Ectodermal cell (in vitro differentiated cells): ENCODE data around the gene SPOCK2.

Experiments
- H3K27ac ChIP-seq: 2 replicates; pipeline ENCODE4 v1.7.0; 2013; ENCODE audit warnings: mild to moderate bottlenecking, low read depth, low read length; ENCODE audit not compliant: insufficient read depth, poor library complexity, severe bottlenecking
- H3K27me3 ChIP-seq: 2 replicates; pipeline ENCODE4 v1.7.0; 2013; ENCODE audit warnings: mild to moderate bottlenecking, low read length; ENCODE audit not compliant: insufficient read depth, control insufficient read depth, poor library complexity, severe bottlenecking
- H3K36me3 ChIP-seq: one replicate; pipeline ENCODE4 v1.7.0; 2013; ENCODE audit warnings: low read length; ENCODE audit not compliant: control insufficient read depth, insufficient read depth
- H3K4me1 ChIP-seq: one replicate; pipeline ENCODE4 v1.7.0; 2013; ENCODE audit warnings: low read length; ENCODE audit not compliant: control insufficient read depth, insufficient read depth
- H3K4me3 ChIP-seq: 2 replicates; pipeline ENCODE4 v1.7.0; 2013; ENCODE audit warnings: low read depth, low read length, control low read depth; ENCODE audit not compliant: insufficient read depth
- H3K9me3 ChIP-seq: 2 replicates; pipeline ENCODE4 v1.7.0; 2013; ENCODE audit warnings: mild to moderate bottlenecking, low read length, moderate library complexity; ENCODE audit not compliant: control insufficient read depth
- WGBS, 2 experiments: methylation state at CpG; one replicate each; pipeline ENCODE4 v1.1.7; 2013; ENCODE audit warnings: missing lambda C conversion rate in 2 of 2; 5-methylcytosine and 5-hydroxymethylcytosine counted together

Gene SPOCK2

GRCh38 chr10:72072046-72072445 is 16.3 kb downstream of the SPOCK2 start:
- WGBS, 2 experiments: 94 to 96% methylated on average over 5 of the region's 5 CpGs
- Histone ChIP-seq H3K27ac (no peak overlapping the region), H3K9me3 (no peaks in the 10 kb centered on the region), H3K4me3 (no peak overlapping the region), H3K36me3 (no peaks in the 10 kb centered on the region), H3K27me3 (no peaks in the 10 kb centered on the region), H3K4me1 (peaks cover 22% of the 10 kb centered on the region)

- Histone ChIP-seq H3K27ac (no peak overlapping the region), H3K27me3 (no peaks in the 10 kb centered on the region), H3K4me3 (no peak overlapping the region), H3K4me1 (peaks cover 23% of the 10 kb centered on the region), H3K36me3 (no peaks in the 10 kb centered on the region), H3K9me3 (no peaks in the 10 kb centered on the region)
- 76 to 81% methylated on average over 7 of the region's 7 CpGs for WGBS, 2 experiments
Measured at GRCh38 chr10:72069751-72070526, 18.4 kb downstream of the SPOCK2 start.

- 74% methylated on average over 12 of the region's 12 CpGs for WGBS, 2 experiments
- Histone ChIP-seq H3K27ac (no peak overlapping the region), H3K4me1 (peaks cover 23% of the 10 kb centered on the region), H3K36me3 (no peaks in the 10 kb centered on the region), H3K27me3 (no peaks in the 10 kb centered on the region), H3K9me3 (no peaks in the 10 kb centered on the region), H3K4me3 (no peak overlapping the region)
Measured at GRCh38 chr10:72068901-72069446, 19.4 kb downstream of the SPOCK2 start.

GRCh38 chr10:72068126-72068765 is 20.1 kb downstream of the SPOCK2 start:
- Histone ChIP-seq H3K9me3 (no peaks in the 10 kb centered on the region), H3K27ac (no peak overlapping the region), H3K36me3 (no peaks in the 10 kb centered on the region), H3K4me3 (no peak overlapping the region), H3K4me1 (peaks cover 23% of the 10 kb centered on the region), H3K27me3 (no peaks in the 10 kb centered on the region)
- WGBS, 2 experiments: 92 to 93% methylated on average over 11 of the region's 11 CpGs

- H3K36me3 ChIP-seq: no peaks in the 10 kb centered on the region
- no peaks in the 10 kb centered on the region for H3K27me3 ChIP-seq
- 90% methylated on average over 13 of the region's 13 CpGs for WGBS, 2 experiments
- no peaks in the 10 kb centered on the region for H3K9me3 ChIP-seq
- no peak overlapping the region for H3K4me3 ChIP-seq
- H3K27ac ChIP-seq: no peak overlapping the region
- peaks cover 23% of the 10 kb centered on the region for H3K4me1 ChIP-seq
Measured at GRCh38 chr10:72067463-72068125, 20.8 kb downstream of the SPOCK2 start.

- H3K27ac ChIP-seq: no peak overlapping the region
- H3K9me3 ChIP-seq: no peaks in the 10 kb centered on the region
- WGBS, 2 experiments: 92 to 94% methylated on average over 18 of the region's 18 CpGs
- no peaks in the 10 kb centered on the region for H3K27me3 ChIP-seq
- H3K4me3 ChIP-seq: no peak overlapping the region
- H3K36me3 ChIP-seq: no peaks in the 10 kb centered on the region
- peaks cover 27% of the 10 kb centered on the region for H3K4me1 ChIP-seq
Measured at GRCh38 chr10:72066318-72067284, 21.8 kb downstream of the SPOCK2 start.

- no peak overlapping the region for H3K4me3 ChIP-seq
- H3K27ac ChIP-seq: no peak overlapping the region
- no peaks in the 10 kb centered on the region for H3K27me3 ChIP-seq
- 94 to 96% methylated on average over 13 of the region's 13 CpGs for WGBS, 2 experiments
- peaks cover 32% of the 10 kb centered on the region for H3K4me1 ChIP-seq
- no peaks in the 10 kb centered on the region for H3K9me3 ChIP-seq
- no peaks in the 10 kb centered on the region for H3K36me3 ChIP-seq
Measured at GRCh38 chr10:72065439-72066025, 22.8 kb downstream of the SPOCK2 start.

GRCh38 chr10:72063703-72064391 is 24.5 kb downstream of the SPOCK2 start:
- H3K9me3 ChIP-seq: no peaks in the 10 kb centered on the region
- no peak overlapping the region for H3K4me3 ChIP-seq
- 82 to 84% methylated on average over 9 of the region's 9 CpGs for WGBS, 2 experiments
- H3K27me3 ChIP-seq: no peaks in the 10 kb centered on the region
- no peaks in the 10 kb centered on the region for H3K36me3 ChIP-seq
- H3K4me1 ChIP-seq: peaks cover 24% of the 10 kb centered on the region
- H3K27ac ChIP-seq: no peak overlapping the region
